Measurements from ENCODE around the gene LATS2.

- TF ChIP-seq POLR2AphosphoS5 (IDR thresholded peaks at IDR 0.05; ENCODE audit: low read depth, low read length) (no peak), SIN3A (IDR thresholded peaks at IDR 0.05; ENCODE audit: borderline replicate concordance, insufficient read depth, low read length) (no peak), REST (IDR thresholded peaks at IDR 0.05; ENCODE audit: insufficient read depth in 1 of 2, low read depth in 2 of 2, low read length in 2 of 2) (no peak)
Measured at GRCh38 chr13:20989656-20990321, 71.6 kb downstream of the LATS2 start.
